Nephron (organoid): ENCODE measurements around the gene SLC2A9.
"Not testable (repeated sequence)": the region's sequence is repeated elsewhere in the genome, so short reads cannot be mapped to it uniquely, and the experiment has no call there.

ENCODE experiments used
- H3K27ac Mint-ChIP-seq, 3 experiments: 2 replicates each; pipeline ENCODE4 v1.8.0; 2020; ENCODE audit warnings: mixed read lengths in 3 of 3, mild to moderate bottlenecking in 2 of 3, moderate library complexity in 1 of 3
- H3K27me3 Mint-ChIP-seq: 2 replicates; pipeline ENCODE4 v1.8.0; 2021; ENCODE audit warnings: low read depth, mild to moderate bottlenecking, moderate library complexity, mixed read lengths
- H3K36me3 Mint-ChIP-seq: 2 replicates; pipeline ENCODE4 v1.8.0; 2020; ENCODE audit warnings: low read depth, mixed read lengths
- H3K4me1 Mint-ChIP-seq: 2 replicates; pipeline ENCODE4 v1.8.0; 2020; ENCODE audit warnings: mixed read lengths
- H3K4me3 Mint-ChIP-seq, 3 experiments: 2 replicates each; pipeline ENCODE4 v1.8.0; 2020; ENCODE audit warnings: mild to moderate bottlenecking in 3 of 3, mixed read lengths in 3 of 3, moderate library complexity in 2 of 3
- H3K9me3 Mint-ChIP-seq: 2 replicates; pipeline ENCODE4 v1.8.0; 2020; ENCODE audit warnings: mixed read lengths
- CTCF ChIP-seq, 3 experiments: fragments of 200-600 bp; sonication (generic); IDR thresholded peaks; one replicate each; pipeline ENCODE4 v1.5.0; 2021; ENCODE audit warnings: antibody characterized with exemption in 3 of 3; ENCODE audit not compliant: unreplicated experiment in 3 of 3

The SLC2A9 gene

GRCh38 chr4:9811806-9812205 is 209.5 kb downstream of the SLC2A9 start:
- no peaks in the 10 kb centered on the region for H3K9me3 Mint-ChIP-seq
- no peak overlapping the region for H3K27ac Mint-ChIP-seq
- no peak overlapping the region for H3K4me3 Mint-ChIP-seq
- peaks cover 7% of the 10 kb centered on the region for H3K4me1 Mint-ChIP-seq
- H3K36me3 Mint-ChIP-seq, result no peaks in the 10 kb centered on the region
- H3K27me3 Mint-ChIP-seq, result no peaks in the 10 kb centered on the region
- no peak for TF ChIP-seq CTCF (IDR thresholded peaks at IDR 0.05; ENCODE audit: unreplicated experiment in 3 of 3)

GRCh38 chr4:9808077-9808476 is 213.2 kb downstream of the SLC2A9 start:
- no peak for TF ChIP-seq CTCF (IDR thresholded peaks at IDR 0.05; ENCODE audit: unreplicated experiment in 3 of 3)
- no peak overlapping the region for H3K27ac Mint-ChIP-seq
- peaks cover 7% of the 10 kb centered on the region for H3K4me1 Mint-ChIP-seq

GRCh38 chr4:9804918-9805317 is 216.4 kb downstream of the SLC2A9 start:
- Mint-ChIP-seq H3K36me3 (no peaks in the 10 kb centered on the region), H3K9me3 (no peaks in the 10 kb centered on the region), H3K4me1 (no peaks in the 10 kb centered on the region), H3K4me3 (no peak overlapping the region), H3K27me3 (peaks cover 18% of the 10 kb centered on the region), H3K27ac (no peak overlapping the region)
- no peak for TF ChIP-seq CTCF (IDR thresholded peaks at IDR 0.05; ENCODE audit: unreplicated experiment in 3 of 3)

More at GRCh38 chr4:9808077-9808476, 213.2 kb downstream of the SLC2A9 start:
- no peaks in the 10 kb centered on the region for H3K9me3 Mint-ChIP-seq
- H3K36me3 Mint-ChIP-seq, result no peaks in the 10 kb centered on the region
- no peak overlapping the region for H3K4me3 Mint-ChIP-seq
- H3K27me3 Mint-ChIP-seq, result no peaks in the 10 kb centered on the region

GRCh38 chr4:9800848-9801247 is 220.4 kb downstream of the SLC2A9 start:
- no peaks in the 10 kb centered on the region for H3K4me1 Mint-ChIP-seq
- no peaks in the 10 kb centered on the region for H3K9me3 Mint-ChIP-seq
- TF ChIP-seq CTCF (IDR thresholded peaks at IDR 0.05; ENCODE audit: unreplicated experiment in 3 of 3), result no peak

GRCh38 chr4:9796641-9797040 is 224.7 kb downstream of the SLC2A9 start:
- not testable (repeated sequence) for H3K36me3 Mint-ChIP-seq, H3K4me1 Mint-ChIP-seq, H3K4me3 Mint-ChIP-seq, H3K27ac Mint-ChIP-seq, H3K9me3 Mint-ChIP-seq
- H3K27me3 Mint-ChIP-seq, result peaks cover 45% of the 10 kb centered on the region

More at GRCh38 chr4:9800848-9801247, 220.4 kb downstream of the SLC2A9 start:
- Mint-ChIP-seq H3K27ac (no peak overlapping the region), H3K27me3 (peaks cover 41% of the 10 kb centered on the region), H3K36me3 (no peaks in the 10 kb centered on the region), H3K4me3 (no peak overlapping the region)

GRCh38 chr4:9792381-9792780 is 228.9 kb downstream of the SLC2A9 start:
- TF ChIP-seq CTCF (IDR thresholded peaks at IDR 0.05; ENCODE audit: unreplicated experiment in 3 of 3), result no peak
- no peak overlapping the region for H3K27ac Mint-ChIP-seq
- peaks cover 30% of the 10 kb centered on the region for H3K27me3 Mint-ChIP-seq
- H3K9me3 Mint-ChIP-seq, result peaks cover 7% of the 10 kb centered on the region
- no peaks in the 10 kb centered on the region for H3K4me1 Mint-ChIP-seq
- no peak overlapping the region for H3K4me3 Mint-ChIP-seq
- H3K36me3 Mint-ChIP-seq, result no peaks in the 10 kb centered on the region

GRCh38 chr4:9785891-9786290 is 235.4 kb downstream of the SLC2A9 start:
- not testable (repeated sequence) for H3K27ac Mint-ChIP-seq, H3K4me1 Mint-ChIP-seq, H3K4me3 Mint-ChIP-seq, H3K9me3 Mint-ChIP-seq, H3K36me3 Mint-ChIP-seq
- H3K27me3 Mint-ChIP-seq, result peaks cover 75% of the 10 kb centered on the region
